GM23338 (cell line): ENCODE data around the gene PNLIP. TPM values are rescaled to one million over a fixed set of nuclear protein-coding genes. Genes with fewer than 3 reads are reported as not detected.

ENCODE experiments used
- ATAC-seq: fragments of 200-7000 bp; cut with Tn5 transposase; 3 replicates; pipeline ENCODE4 v1.9.1; 2020
- DNase-seq: peaks from one replicate; pipeline ENCODE4 v3.0.0-alpha.2; 2015; ENCODE audit warnings: low spot score
- H2AFZ ChIP-seq: fragments of 200-600 bp; sonication (generic); 2 replicates; pipeline ENCODE4 v1.8.0; 2016; ENCODE audit warnings: antibody characterized with exemption, mild to moderate bottlenecking, moderate library complexity
- H3F3A ChIP-seq: fragments of 200-600 bp; sonication (generic); replicated peaks from 2 replicates; pipeline ENCODE4 v1.8.0; 2017; ENCODE audit warnings: antibody characterized with exemption, mixed run types, low read depth
- H3K27ac ChIP-seq: fragments of 200-600 bp; sonication (generic); 2 replicates; pipeline ENCODE4 v1.6.1; 2016; ENCODE audit warnings: low read depth
- H3K27me3 ChIP-seq: fragments of 200-600 bp; sonication (generic); 2 replicates; pipeline ENCODE4 v1.8.0; 2016; ENCODE audit warnings: mild to moderate bottlenecking, mixed run types, moderate library complexity; ENCODE audit not compliant: insufficient read depth
- H3K36me3 ChIP-seq: fragments of 200-600 bp; sonication (generic); 2 replicates; pipeline ENCODE4 v1.8.0; 2016; ENCODE audit warnings: mild to moderate bottlenecking; ENCODE audit not compliant: insufficient read depth
- H3K4me1 ChIP-seq: fragments of 200-600 bp; sonication (generic); 2 replicates; pipeline ENCODE4 v1.8.0; 2016; ENCODE audit warnings: mild to moderate bottlenecking, moderate library complexity; ENCODE audit not compliant: insufficient read depth
- H3K4me2 ChIP-seq: fragments of 200-600 bp; sonication (generic); 2 replicates; pipeline ENCODE4 v1.7.1; 2017; ENCODE audit warnings: mixed run types
- H3K4me3 ChIP-seq: fragments of 200-600 bp; sonication (generic); 2 replicates; pipeline ENCODE4 v1.6.1; 2016; ENCODE audit warnings: mixed run types
- H3K79me2 ChIP-seq: fragments of 200-600 bp; sonication (generic); replicated peaks from 2 replicates; pipeline ENCODE4 v1.8.0; 2017; ENCODE audit warnings: mild to moderate bottlenecking; ENCODE audit not compliant: insufficient read depth
- H3K9me2 ChIP-seq: fragments of 200-600 bp; sonication (generic); 2 replicates; pipeline ENCODE4 v1.8.0; 2017; ENCODE audit not compliant: insufficient read depth
- H4K20me1 ChIP-seq: fragments of 200-600 bp; sonication (generic); replicated peaks from 2 replicates; pipeline ENCODE4 v1.8.0; 2017; ENCODE audit warnings: mild to moderate bottlenecking; ENCODE audit not compliant: insufficient read depth
- H3K27ac Mint-ChIP-seq: 2 replicates; pipeline ENCODE4 v1.8.0; 2020; ENCODE audit warnings: inconsistent platforms, mild to moderate bottlenecking, moderate library complexity, mixed read lengths
- H3K27me3 Mint-ChIP-seq: 3 replicates; pipeline ENCODE4 v1.8.0; 2022; ENCODE audit warnings: low read depth, mild to moderate bottlenecking, moderate library complexity, mixed read lengths, inconsistent platforms; ENCODE audit not compliant: insufficient read depth, poor library complexity
- H3K36me3 Mint-ChIP-seq: 3 replicates; pipeline ENCODE4 v1.8.0; 2021; ENCODE audit warnings: low read depth, mild to moderate bottlenecking, inconsistent platforms, moderate library complexity, mixed read lengths
- H3K4me1 Mint-ChIP-seq: 3 replicates; pipeline ENCODE4 v1.8.0; 2020; ENCODE audit warnings: mild to moderate bottlenecking, inconsistent platforms, mixed read lengths
- H3K4me3 Mint-ChIP-seq: 3 replicates; pipeline ENCODE4 v1.8.0; 2021; ENCODE audit warnings: moderate library complexity, mild to moderate bottlenecking, inconsistent platforms, mixed read lengths
- H3K9me3 Mint-ChIP-seq: 3 replicates; pipeline ENCODE4 v1.8.0; 2020; ENCODE audit warnings: moderate library complexity, mild to moderate bottlenecking, inconsistent platforms, mixed read lengths
- CREB1 ChIP-seq: fragments of 250-450 bp; sonication (Bioruptor Pico); IDR thresholded peaks from 2 replicates; pipeline ENCODE4 v1.5.0; 2020; ENCODE audit warnings: low read depth, mild to moderate bottlenecking, moderate library complexity
- ETS1 ChIP-seq: IDR thresholded peaks from 2 replicates; pipeline ENCODE4 v1.6.1; 2016; ENCODE audit warnings: antibody characterized with exemption
- EZH2 ChIP-seq: fragments of 200-600 bp; sonication (generic); IDR thresholded peaks from one replicate; pipeline ENCODE4 v1.8.0; 2017; ENCODE audit warnings: antibody characterized with exemption, mild to moderate bottlenecking, low read depth; ENCODE audit not compliant: unreplicated experiment
- EZH2phosphoT487 ChIP-seq: fragments of 200-600 bp; sonication (generic); IDR thresholded peaks from one replicate; pipeline ENCODE4 v1.8.1; 2018; ENCODE audit warnings: antibody characterized with exemption; ENCODE audit not compliant: unreplicated experiment
- JUNB ChIP-seq: IDR thresholded peaks from one replicate; pipeline ENCODE4 v1.6.1; 2016; ENCODE audit warnings: antibody characterized with exemption; ENCODE audit not compliant: unreplicated experiment
- STAT1 ChIP-seq: IDR thresholded peaks from one replicate; pipeline ENCODE4 v1.6.1; 2016; ENCODE audit warnings: antibody characterized with exemption; ENCODE audit not compliant: unreplicated experiment
- ZNF114 ChIP-seq: fragments of 250-450 bp; sonication (Bioruptor Pico); IDR thresholded peaks from 2 replicates; pipeline ENCODE4 v1.5.0; 2020; ENCODE audit warnings: mild to moderate bottlenecking, moderate library complexity
- ZNF462 ChIP-seq: fragments of 250-450 bp; sonication (Bioruptor Pico); IDR thresholded peaks from 2 replicates; pipeline ENCODE4 v1.5.0; 2020; ENCODE audit warnings: mild to moderate bottlenecking, moderate library complexity
- polyA plus RNA-seq: library from polyadenylated mRNA; unstranded; fragments of >200 nt; fragmentation: Nextera tagmentation; extraction: Ambion mirVana; gene quantifications from 2 replicates; pipeline ENCODE4 v1.2.1, GENCODE V29; 2016
- total RNA-seq: library from RNA; depleted of rRNA; stranded (reverse); fragments of >200 nt; shearing (Covaris generic); gene quantifications from 2 replicates; pipeline ENCODE4 v1.2.3, GENCODE V29; 2014

PNLIP gene
- total and polyA plus RNA-seq, 2 experiments from 2014 or later, result not detected

- Mint-ChIP-seq H3K4me1 (peaks cover 15% of the 10 kb centered on the region), H3K36me3 (no peaks in the 10 kb centered on the region), H3K9me3 (no peaks in the 10 kb centered on the region), H3K27ac (no peak overlapping the region), H3K4me3 (no peak overlapping the region), H3K27me3 (no peaks in the 10 kb centered on the region)
- no peaks in the 10 kb centered on the region for H3K27me3 ChIP-seq
- DNase-seq (no peak), ATAC-seq (no peak)
- no peak overlapping the region for H3K4me3 ChIP-seq
- H3K36me3 ChIP-seq, result no peaks in the 10 kb centered on the region
- H2AFZ ChIP-seq, result peak overlapping the region; percentile 67; the same call in 1 of the 2 replicates
- no peaks in the 10 kb centered on the region for H3F3A ChIP-seq
- H3K79me2 ChIP-seq, result no peaks in the 10 kb centered on the region
- H3K9me2 ChIP-seq, result no peaks in the 10 kb centered on the region
- no peak overlapping the region for H3K27ac ChIP-seq
- H3K4me1 ChIP-seq, result peaks cover 19% of the 10 kb centered on the region
- TF ChIP-seq ZNF462 (CRISPR knock-in tag), result no peak
- TF ChIP-seq ZNF114 (CRISPR knock-in tag), result no peak
- 0 out of 2 replicates have a peak overlapping the region, but pooled peaks have one; percentile 7 for H3K4me2 ChIP-seq
- no peaks in the 10 kb centered on the region for H4K20me1 ChIP-seq
Measured at GRCh38 chr10:116554628-116555027, 8.9 kb downstream of the PNLIP start.

DNA sequence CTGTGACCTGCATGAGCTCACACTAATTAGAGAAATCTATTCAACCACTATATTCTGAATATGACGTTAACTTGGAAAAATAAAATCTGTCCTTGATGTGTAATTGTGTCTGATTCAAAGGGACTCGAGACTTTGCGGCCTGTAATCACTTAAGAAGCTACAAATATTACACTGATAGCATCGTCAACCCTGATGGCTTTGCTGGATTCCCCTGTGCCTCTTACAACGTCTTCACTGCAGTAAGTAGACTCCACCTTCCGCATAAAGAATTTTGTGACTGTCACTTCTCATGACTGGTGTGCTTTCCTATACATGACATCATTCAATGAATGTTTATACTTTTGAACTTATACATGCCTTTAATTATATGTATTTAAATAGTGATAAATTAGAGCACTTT, 10.1 kb downstream of the PNLIP start:
- no peaks in the 10 kb centered on the region for H3K36me3 ChIP-seq
- peak overlapping the region; percentile 7 for H3K4me2 ChIP-seq
- H2AFZ ChIP-seq, result no peak overlapping the region
- H3K79me2 ChIP-seq, result no peaks in the 10 kb centered on the region
- no peaks in the 10 kb centered on the region for H3K36me3 Mint-ChIP-seq
- H3K27me3 ChIP-seq, result no peaks in the 10 kb centered on the region
- no peak overlapping the region for H3K4me3 Mint-ChIP-seq
- H3K27ac ChIP-seq, result no peak overlapping the region
- no peaks in the 10 kb centered on the region for H3F3A ChIP-seq
- no peaks in the 10 kb centered on the region for H3K27me3 Mint-ChIP-seq
- no peaks in the 10 kb centered on the region for H3K9me3 Mint-ChIP-seq
- ATAC-seq (no peak), DNase-seq (no peak)
- H3K9me2 ChIP-seq, result no peaks in the 10 kb centered on the region
- H3K27ac Mint-ChIP-seq, result no peak overlapping the region
- no peak overlapping the region for H3K4me3 ChIP-seq
- H4K20me1 ChIP-seq, result no peaks in the 10 kb centered on the region
- H3K4me1 Mint-ChIP-seq, result peaks cover 15% of the 10 kb centered on the region
- H3K4me1 ChIP-seq, result peaks cover 19% of the 10 kb centered on the region
- no peak for TF ChIP-seq STAT1
- TF ChIP-seq JUNB, result no peak
- no peak for TF ChIP-seq EZH2
- TF ChIP-seq ETS1, result no peak
- TF ChIP-seq CREB1, result no peak
- no peak for TF ChIP-seq EZH2phosphoT487
